ENCODE measurements around the gene ATXN7L1. TPM values are rescaled to one million over a fixed set of nuclear protein-coding genes. Genes with fewer than 3 reads are reported as not detected.

ATXN7L1 gene
- total RNA-seq, 4 donors from 2014 or later, result 5.9 to 21.2 (median 7.7) TPM

- Histone ChIP-seq H3K27me3 (no peaks in the 10 kb centered on the region), H3K27ac (no peak overlapping the region), H3K4me3 (no peak overlapping the region), H3K9me3 (no peaks in the 10 kb centered on the region), H3K4me1 (peaks cover 0 to 24% (median 0%) of the 10 kb centered on the region in 3 donors), H3K36me3 (peaks cover 0 to 3% of the 10 kb centered on the region in 2 donors)
- no peak for TF ChIP-seq POLR2AphosphoS5 (IDR thresholded peaks at IDR 0.05)
- TF ChIP-seq CTCF (IDR thresholded peaks at IDR 0.05), result no peak
- no peak for TF ChIP-seq POLR2A (IDR thresholded peaks at IDR 0.05)
- no peak for TF ChIP-seq EP300 (IDR thresholded peaks at IDR 0.05)
- WGBS, 2 donors (ENCODE audit: low coverage in 1 of 2), result 76 to 82% methylated on average over 9 to 11 of the region's 11 CpGs
- ATAC-seq, result no peak
These were observed 29.0 kb upstream of the ATXN7L1 start for GRCh38 chr7:105905209-105905909.

GRCh38 chr7:105904064-105904463 lies 27.7 kb upstream of the ATXN7L1 start:
- peaks cover 0 to 24% (median 0%) of the 10 kb centered on the region in 3 donors for H3K4me1 ChIP-seq
- H3K36me3 ChIP-seq, result no peaks in the 10 kb centered on the region
- TF ChIP-seq POLR2A (IDR thresholded peaks at IDR 0.05) (no peak), POLR2AphosphoS5 (IDR thresholded peaks at IDR 0.05) (no peak), EP300 (IDR thresholded peaks at IDR 0.05) (no peak), CTCF (IDR thresholded peaks at IDR 0.05) (no peak)
- no peaks in the 10 kb centered on the region for H3K27me3 ChIP-seq
- H3K9me3 ChIP-seq, result no peaks in the 10 kb centered on the region
- H3K4me3 ChIP-seq, result no peak overlapping the region
- no peak for ATAC-seq
- H3K27ac ChIP-seq, result no peak overlapping the region
- WGBS, 2 donors (ENCODE audit: low coverage in 1 of 2), result 100% methylated on average over 1 of the region's 1 CpG; no CpG with 5 or more reads in 1 of the 2 donors

- WGBS, 2 donors (ENCODE audit: low coverage in 1 of 2), result 93 to 98% methylated on average over 5 to 6 of the region's 6 CpGs
- Histone ChIP-seq H3K27ac (no peak overlapping the region), H3K4me1 (peaks cover 0 to 24% (median 0%) of the 10 kb centered on the region in 3 donors), H3K27me3 (no peaks in the 10 kb centered on the region), H3K4me3 (no peak overlapping the region), H3K36me3 (no peaks in the 10 kb centered on the region), H3K9me3 (no peaks in the 10 kb centered on the region)
- TF ChIP-seq EP300 (IDR thresholded peaks at IDR 0.05) (no peak), POLR2A (IDR thresholded peaks at IDR 0.05) (no peak), POLR2AphosphoS5 (IDR thresholded peaks at IDR 0.05) (no peak), CTCF (IDR thresholded peaks at IDR 0.05) (no peak)
- ATAC-seq, result no peak
These were observed 26.0 kb upstream of the ATXN7L1 start for GRCh38 chr7:105902325-105902911.

- H3K9me3 ChIP-seq, result no peaks in the 10 kb centered on the region
- H3K27ac ChIP-seq, result no peak overlapping the region
- ATAC-seq, result no peak
- no peaks in the 10 kb centered on the region for H3K27me3 ChIP-seq
- H3K36me3 ChIP-seq, result no peaks in the 10 kb centered on the region
- no peak overlapping the region for H3K4me3 ChIP-seq
- 89 to 94% methylated on average over 3 of the region's 3 CpGs for WGBS, 2 donors (ENCODE audit: low coverage in 1 of 2)
- H3K4me1 ChIP-seq, result peaks cover 0 to 15% (median 0%) of the 10 kb centered on the region in 3 donors
- no peak for TF ChIP-seq POLR2AphosphoS5 (IDR thresholded peaks at IDR 0.05)
- TF ChIP-seq EP300 (IDR thresholded peaks at IDR 0.05), result no peak
- no peak for TF ChIP-seq POLR2A (IDR thresholded peaks at IDR 0.05)
- TF ChIP-seq CTCF (IDR thresholded peaks at IDR 0.05), result no peak
These were observed 21.6 kb upstream of the ATXN7L1 start for GRCh38 chr7:105897999-105898398.

Measured in gastroesophageal sphincter (tissue), 4 donors.